Effector memory CD8-positive, alpha-beta T cell (primary cell): ENCODE results near the gene HOXA7.

Source experiments
- ATAC-seq: fragments of 150-1000 bp; cut with Tn5 transposase; replicated peaks from 2 replicates; pipeline ENCODE4 v1.10.0; 2021; ENCODE audit warnings: mild to moderate bottlenecking, moderate library complexity
- DNase-seq, 3 experiments: peaks; one replicate each; pipeline ENCODE4 v3.0.0; 2021
- H3K27ac Mint-ChIP-seq, 2 donors: one replicate each; pipeline ENCODE4 v1.8.0; 2022; ENCODE audit warnings: mild to moderate bottlenecking in 2 of 2, mixed read lengths in 2 of 2, moderate library complexity in 2 of 2
- H3K27me3 Mint-ChIP-seq, 2 donors: one replicate each; pipeline ENCODE4 v1.8.0; 2022; ENCODE audit warnings: mixed read lengths in 2 of 2
- H3K36me3 Mint-ChIP-seq: one replicate; pipeline ENCODE4 v1.8.0; 2022; ENCODE audit warnings: mild to moderate bottlenecking, moderate library complexity, mixed read lengths; ENCODE audit not compliant: insufficient read depth
- H3K4me1 Mint-ChIP-seq, 2 donors: one replicate each; pipeline ENCODE4 v1.8.0; 2022; ENCODE audit warnings: low read depth in 2 of 2, mixed read lengths in 2 of 2
- H3K4me3 Mint-ChIP-seq, 2 donors: one replicate each; pipeline ENCODE4 v1.8.0; 2022; ENCODE audit warnings: mild to moderate bottlenecking in 2 of 2, mixed read lengths in 2 of 2, moderate library complexity in 2 of 2
- H3K9me3 Mint-ChIP-seq, 2 donors: one replicate each; pipeline ENCODE4 v1.8.0; 2022; ENCODE audit warnings: mixed read lengths in 2 of 2

HOXA7 gene

DNA sequence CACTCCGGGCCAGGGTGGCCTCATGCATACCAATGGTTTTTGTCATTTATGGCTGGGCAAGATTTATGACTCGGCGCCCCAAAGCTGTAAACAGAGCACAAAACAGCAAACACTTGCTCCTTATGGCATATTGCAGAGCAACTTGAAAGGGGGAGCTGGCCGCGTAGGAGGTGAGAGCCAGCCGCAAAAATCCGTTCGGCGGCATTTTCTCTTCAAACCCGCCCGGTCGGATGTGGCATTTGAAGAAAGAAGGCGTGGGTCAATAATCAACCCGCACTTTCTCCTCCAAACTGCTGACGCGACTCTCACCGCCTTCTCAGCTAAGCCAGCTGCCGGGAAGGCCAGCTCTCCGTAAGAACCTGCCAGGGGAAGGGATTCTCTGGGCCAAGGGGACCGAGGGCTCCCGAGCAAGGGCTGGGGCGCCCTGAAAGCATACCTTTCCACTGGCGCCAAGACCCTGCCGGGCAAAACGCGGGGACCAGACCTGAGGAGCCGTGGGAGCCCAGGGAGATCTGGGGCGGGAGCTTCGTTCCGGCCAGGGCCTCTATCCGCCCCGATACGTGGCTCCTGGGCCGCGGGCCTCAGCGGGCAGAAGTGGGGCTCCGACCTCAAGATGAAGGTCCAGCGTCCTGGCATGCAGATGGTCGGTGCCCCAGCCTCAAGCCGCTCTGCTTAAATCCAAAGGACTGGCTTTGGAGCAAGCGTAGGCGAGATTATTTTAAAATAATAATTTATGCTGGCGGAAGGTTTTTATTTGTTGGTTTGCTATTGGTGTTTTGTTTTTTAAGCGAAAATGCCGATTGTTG lies 41.1 kb downstream of the HOXA7 start:
- DNase-seq (no peak), ATAC-seq (no peak)
- no peak overlapping the region for H3K27ac Mint-ChIP-seq
- no peaks in the 10 kb centered on the region for H3K36me3 Mint-ChIP-seq
- no peaks in the 10 kb centered on the region for H3K4me1 Mint-ChIP-seq
- H3K4me3 Mint-ChIP-seq, result no peak overlapping the region
- H3K27me3 Mint-ChIP-seq, result peaks cover 0 to 37% of the 10 kb centered on the region in 2 donors
- no peaks in the 10 kb centered on the region for H3K9me3 Mint-ChIP-seq

DNA sequence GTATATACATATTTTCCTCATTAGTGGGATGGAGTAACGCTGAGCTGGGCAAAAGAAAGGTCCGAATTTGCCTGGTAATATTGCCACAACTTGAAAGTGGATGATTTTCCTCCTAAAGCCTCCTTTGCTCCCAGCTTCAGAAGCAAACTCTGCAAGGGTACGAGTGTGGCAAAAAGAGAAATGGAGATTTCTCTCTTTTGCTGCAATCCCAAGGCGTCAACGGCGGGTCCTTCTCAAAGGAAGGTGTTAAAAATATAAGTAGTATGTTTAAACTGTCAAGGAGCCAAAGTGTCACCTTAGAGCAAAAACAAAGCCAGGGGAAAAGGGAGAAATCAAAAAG lies 41.6 kb downstream of the HOXA7 start:
- no peak overlapping the region for H3K4me3 Mint-ChIP-seq
- no peaks in the 10 kb centered on the region for H3K4me1 Mint-ChIP-seq
- no peaks in the 10 kb centered on the region for H3K9me3 Mint-ChIP-seq
- no peak overlapping the region for H3K27ac Mint-ChIP-seq
- no peak for DNase-seq
- H3K36me3 Mint-ChIP-seq, result no peaks in the 10 kb centered on the region
- no peak for ATAC-seq
- H3K27me3 Mint-ChIP-seq, result peaks cover 0 to 39% of the 10 kb centered on the region in 2 donors

DNA sequence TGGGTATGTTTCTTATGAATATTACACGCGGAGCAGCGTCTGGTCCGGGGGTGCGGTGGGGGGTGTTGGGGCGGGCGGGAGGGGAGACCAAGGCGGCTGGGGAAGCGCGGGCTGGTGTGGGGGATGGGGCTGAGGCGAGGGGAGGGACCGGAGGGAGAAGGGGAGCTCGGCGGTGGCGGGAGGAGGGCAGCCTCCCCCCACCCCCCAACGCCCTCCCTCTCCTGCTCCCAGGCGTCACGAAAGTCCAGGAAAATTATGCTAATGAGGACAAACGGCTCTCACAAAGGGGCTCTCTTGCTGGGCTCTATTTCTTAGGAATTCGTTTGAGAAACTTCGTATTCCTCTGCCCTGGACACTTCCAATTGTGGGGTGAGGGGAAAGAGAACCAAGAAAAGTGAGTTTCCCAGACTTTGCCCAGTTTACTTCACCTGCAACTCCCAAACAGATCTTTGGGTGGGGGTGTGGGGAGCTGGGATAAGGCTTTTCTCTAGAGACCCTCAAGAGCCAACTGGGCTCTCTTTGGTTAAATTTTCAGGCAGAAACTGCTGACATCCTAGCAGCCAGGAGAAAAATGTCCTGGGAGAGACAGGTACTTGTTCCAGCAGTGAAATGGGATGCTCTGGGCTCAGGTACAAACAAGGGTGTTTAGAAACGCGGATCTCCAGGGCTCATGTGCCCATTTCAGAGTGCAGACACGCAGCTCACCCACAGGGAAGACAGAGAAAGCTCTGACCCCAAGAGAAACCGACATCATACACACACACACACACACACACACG lies 42.3 kb downstream of the HOXA7 start:
- no peaks in the 10 kb centered on the region for H3K4me1 Mint-ChIP-seq
- ATAC-seq (no peak), DNase-seq (no peak)
- H3K27me3 Mint-ChIP-seq, result peaks cover 0 to 43% of the 10 kb centered on the region in 2 donors
- H3K9me3 Mint-ChIP-seq, result no peaks in the 10 kb centered on the region
- H3K4me3 Mint-ChIP-seq, result no peak overlapping the region
- no peak overlapping the region for H3K27ac Mint-ChIP-seq
- no peaks in the 10 kb centered on the region for H3K36me3 Mint-ChIP-seq

DNA sequence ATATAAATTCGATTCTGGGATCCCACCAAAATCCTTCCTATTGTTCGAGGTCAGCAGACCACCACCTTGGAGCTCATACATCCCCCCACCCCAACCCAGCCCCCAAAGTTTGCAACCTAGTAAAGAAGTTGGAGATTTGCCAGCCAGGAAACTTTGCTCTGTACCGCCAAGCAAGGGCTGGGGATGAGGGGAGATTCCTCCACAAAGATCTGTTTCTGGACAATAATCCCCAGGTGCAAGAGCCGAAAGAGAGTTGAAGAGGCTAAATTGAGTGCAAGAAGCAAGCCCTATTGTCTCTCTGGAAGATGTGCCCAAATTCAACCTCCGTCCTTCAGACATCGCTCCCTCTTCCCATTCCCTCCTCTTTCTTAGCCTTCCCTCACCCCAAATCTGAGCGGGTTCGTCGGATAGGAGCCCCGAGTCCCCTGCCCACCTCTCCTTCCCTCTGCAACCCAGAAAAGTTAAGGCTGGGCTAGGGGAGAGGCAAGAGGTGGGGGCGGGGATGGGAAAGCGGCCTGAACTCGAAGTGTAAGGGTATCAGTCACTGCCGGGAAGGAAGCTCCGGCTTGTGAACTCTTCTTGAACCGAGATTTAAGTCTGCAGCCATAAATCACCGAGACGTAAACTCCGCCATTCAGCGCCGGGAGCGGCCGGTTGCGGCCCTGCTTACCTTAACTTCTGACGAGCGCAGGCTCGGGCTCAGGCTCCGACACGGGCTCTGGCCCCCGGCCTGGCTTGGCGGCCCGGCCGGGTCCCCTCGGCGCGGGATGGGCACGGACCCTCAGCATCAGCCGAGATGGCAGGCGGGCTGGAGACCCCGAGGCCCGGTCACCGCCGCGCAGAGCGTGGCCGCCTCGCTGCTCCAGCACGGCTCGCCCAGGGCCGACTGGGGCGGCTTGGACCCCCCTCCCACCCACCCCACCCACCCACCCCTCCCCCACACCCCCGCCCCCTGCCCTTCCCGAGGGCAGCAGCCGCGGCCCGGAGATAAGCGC lies 43.2 kb downstream of the HOXA7 start:
- Mint-ChIP-seq H3K27me3 (peaks cover 0 to 43% of the 10 kb centered on the region in 2 donors), H3K27ac (no peak overlapping the region), H3K4me1 (no peaks in the 10 kb centered on the region), H3K36me3 (no peaks in the 10 kb centered on the region), H3K9me3 (no peaks in the 10 kb centered on the region), H3K4me3 (no peak overlapping the region)
- no peak for DNase-seq
- no peak for ATAC-seq

DNA sequence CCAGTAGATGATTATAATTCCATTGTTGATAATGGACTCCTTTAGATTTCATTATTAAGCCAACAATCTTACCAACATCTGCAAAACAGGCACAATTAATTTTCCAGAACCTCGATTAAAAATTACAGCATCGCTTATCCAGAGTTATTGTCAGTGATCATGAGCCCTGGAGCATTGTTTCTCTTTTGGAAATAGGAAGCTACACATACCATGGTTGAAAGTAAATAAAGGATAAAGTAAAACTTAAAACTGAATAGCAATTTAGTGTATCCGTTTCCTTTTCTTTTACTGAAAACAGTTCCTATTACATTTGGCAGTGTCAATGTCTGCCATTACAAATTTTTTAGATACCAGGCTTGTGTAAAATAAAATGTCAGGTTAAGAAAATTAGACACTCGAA lies 44.1 kb downstream of the HOXA7 start:
- ATAC-seq, result no peak
- H3K9me3 Mint-ChIP-seq, result no peaks in the 10 kb centered on the region
- DNase-seq, result no peak
- no peak overlapping the region for H3K4me3 Mint-ChIP-seq
- no peaks in the 10 kb centered on the region for H3K36me3 Mint-ChIP-seq
- no peak overlapping the region for H3K27ac Mint-ChIP-seq
- H3K4me1 Mint-ChIP-seq, result no peaks in the 10 kb centered on the region
- H3K27me3 Mint-ChIP-seq, result peaks cover 0 to 41% of the 10 kb centered on the region in 2 donors

DNA sequence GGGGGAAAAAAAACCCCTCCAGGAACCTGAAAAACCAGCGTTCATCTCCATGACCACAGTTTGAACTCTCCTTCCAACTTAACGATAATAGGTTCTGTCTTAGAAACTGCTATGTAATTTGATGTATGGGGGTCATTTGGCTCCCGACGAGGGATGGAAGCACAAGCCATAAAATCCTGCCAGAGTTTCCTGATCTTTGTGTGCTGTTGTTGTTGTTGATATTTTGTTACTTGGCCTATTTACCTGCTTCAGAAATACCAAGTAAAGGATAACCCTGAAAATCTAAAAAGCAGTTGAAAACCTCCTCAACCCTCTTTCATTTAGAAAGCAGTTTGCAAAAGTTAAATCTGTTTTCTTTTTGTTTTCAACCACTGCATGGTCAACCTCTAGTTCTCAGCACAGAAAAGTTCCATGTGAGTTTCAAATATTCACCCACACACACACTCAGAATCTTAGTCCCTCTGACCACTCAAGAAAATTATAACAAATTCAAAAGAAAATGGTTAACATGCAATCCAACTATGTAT lies 44.7 kb downstream of the HOXA7 start:
- Mint-ChIP-seq H3K9me3 (no peaks in the 10 kb centered on the region), H3K36me3 (no peaks in the 10 kb centered on the region), H3K27me3 (peaks cover 0 to 39% of the 10 kb centered on the region in 2 donors), H3K4me3 (no peak overlapping the region), H3K27ac (no peak overlapping the region), H3K4me1 (no peaks in the 10 kb centered on the region)
- no peak for DNase-seq
- no peak for ATAC-seq

DNA sequence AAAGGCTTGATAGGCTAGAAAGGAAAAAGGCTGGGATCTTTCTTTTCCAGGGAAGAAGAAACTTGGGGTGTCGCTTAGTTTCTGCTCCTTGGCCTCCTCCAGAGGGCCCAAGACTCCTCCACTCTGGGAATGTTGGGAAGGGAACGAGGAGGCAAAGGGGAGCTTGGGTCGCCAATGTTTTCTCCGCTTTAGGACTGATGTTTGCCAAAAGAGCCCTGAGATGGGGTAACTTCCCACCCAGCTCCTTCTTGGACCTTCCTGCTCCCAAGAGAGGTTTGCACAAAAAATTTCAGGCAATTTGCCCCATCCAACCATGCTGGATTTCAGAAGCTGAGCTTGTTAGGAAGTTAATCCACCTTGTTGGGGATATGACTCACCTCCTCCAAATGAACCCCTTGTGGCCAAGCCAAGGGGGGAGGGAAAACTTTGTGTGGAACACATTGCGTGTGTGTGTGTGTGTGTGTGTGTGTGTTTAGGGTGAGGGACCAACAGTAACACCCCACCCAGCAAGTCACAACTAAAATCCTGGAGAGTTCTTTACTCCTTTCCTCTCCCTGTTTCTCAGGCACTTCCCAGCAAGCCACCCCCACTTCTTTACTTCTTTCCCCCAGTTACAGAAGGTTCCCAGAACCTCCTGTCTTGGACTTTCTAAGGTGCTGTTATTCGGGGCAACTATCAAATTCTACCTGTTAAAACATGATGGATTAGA lies 45.3 kb downstream of the HOXA7 start:
- Mint-ChIP-seq H3K4me3 (no peak overlapping the region), H3K27me3 (peaks cover 0 to 39% of the 10 kb centered on the region in 2 donors), H3K4me1 (no peaks in the 10 kb centered on the region), H3K9me3 (no peaks in the 10 kb centered on the region), H3K27ac (no peak overlapping the region), H3K36me3 (no peaks in the 10 kb centered on the region)
- ATAC-seq (no peak), DNase-seq (no peak)

DNA sequence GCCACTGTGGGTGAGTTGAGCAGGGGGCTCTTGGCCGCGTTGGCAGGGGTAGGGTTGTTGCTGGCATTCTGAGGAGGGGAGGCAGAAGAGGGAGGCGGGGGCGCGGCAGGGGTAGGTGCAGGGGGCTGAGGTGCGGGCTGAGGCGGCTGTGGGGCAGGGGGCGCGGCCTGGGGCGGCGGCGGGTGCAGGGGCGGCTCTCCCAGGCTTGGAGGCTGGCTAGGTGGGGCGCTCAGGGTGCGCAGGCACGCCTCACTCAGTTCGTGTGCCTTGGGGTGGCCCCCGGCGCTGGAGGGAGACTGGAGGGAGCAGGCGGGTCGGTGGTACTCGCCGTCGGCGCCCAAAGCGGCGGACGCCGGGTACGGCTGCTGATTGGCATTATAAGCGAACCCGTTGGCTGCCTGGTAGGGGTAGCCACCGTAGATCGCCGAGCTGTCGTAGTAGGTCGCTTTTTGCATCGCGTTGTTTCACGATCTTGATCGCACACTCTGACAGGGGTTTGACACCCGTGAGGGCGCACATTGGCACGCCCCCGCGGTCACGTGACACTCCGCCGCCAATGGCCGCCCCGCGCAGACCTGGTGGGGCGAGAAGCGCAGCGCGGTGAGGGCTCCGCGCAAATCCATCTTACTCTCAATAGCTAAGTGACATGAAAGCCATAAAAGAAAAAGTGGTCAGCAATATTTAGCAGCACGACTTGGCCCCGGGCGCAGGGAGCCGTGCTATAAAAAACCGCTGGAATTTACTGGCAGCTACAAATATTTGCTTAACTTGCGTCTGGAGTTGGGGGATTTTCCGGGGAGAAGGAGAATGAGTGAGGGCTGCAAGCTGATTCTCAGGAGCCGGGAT lies 46.1 kb downstream of the HOXA7 start:
- ATAC-seq, result no peak

DNA sequence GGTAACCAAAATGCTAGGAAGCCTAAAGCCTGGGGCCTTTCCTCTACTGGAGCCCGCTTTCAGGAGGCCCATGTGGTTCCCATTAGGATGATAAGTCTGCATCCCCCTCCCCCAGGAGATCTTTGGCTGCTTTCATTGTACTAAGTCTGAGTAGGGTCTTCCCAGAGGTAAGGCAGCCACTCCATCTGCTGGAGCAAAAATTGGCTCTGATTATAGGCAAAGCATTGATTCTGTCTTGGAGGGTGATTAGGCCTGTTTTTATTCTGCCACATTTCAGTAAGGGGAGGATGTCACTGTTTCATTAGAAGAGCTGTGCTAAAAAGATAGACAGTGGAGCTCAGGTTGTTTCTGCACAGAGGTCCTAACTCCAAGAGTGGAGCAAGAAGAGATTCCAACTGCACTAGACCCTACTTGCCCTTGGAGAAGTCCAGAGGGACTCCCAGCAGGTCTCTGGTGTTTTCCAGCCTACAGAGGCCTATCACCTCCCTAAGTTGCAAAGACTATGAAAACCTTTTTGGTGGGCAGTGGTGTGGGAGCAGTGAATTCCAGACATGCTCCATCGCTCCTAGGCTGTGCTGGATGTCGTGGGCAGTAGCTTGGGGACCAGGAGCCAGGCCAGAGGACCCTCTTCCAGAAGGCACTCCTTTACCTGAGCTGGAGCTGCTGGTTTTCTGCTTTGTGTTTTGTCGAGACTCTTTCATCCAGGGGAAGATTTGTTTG lies 46.8 kb downstream of the HOXA7 start:
- DNase-seq (no peak), ATAC-seq (no peak)
- Mint-ChIP-seq H3K4me1 (no peaks in the 10 kb centered on the region), H3K27me3 (peaks cover 8 to 49% of the 10 kb centered on the region in 2 donors), H3K4me3 (no peak overlapping the region), H3K9me3 (no peaks in the 10 kb centered on the region), H3K36me3 (peaks cover 3% of the 10 kb centered on the region), H3K27ac (no peak overlapping the region)

More for the DNA sequence above, 46.1 kb downstream of the HOXA7 start:
- DNase-seq, result no peak
- Mint-ChIP-seq H3K9me3 (no peaks in the 10 kb centered on the region), H3K4me1 (no peaks in the 10 kb centered on the region), H3K27ac (no peak overlapping the region), H3K36me3 (peaks cover 3% of the 10 kb centered on the region), H3K4me3 (no peak overlapping the region), H3K27me3 (peaks cover 2 to 41% of the 10 kb centered on the region in 2 donors)

DNA sequence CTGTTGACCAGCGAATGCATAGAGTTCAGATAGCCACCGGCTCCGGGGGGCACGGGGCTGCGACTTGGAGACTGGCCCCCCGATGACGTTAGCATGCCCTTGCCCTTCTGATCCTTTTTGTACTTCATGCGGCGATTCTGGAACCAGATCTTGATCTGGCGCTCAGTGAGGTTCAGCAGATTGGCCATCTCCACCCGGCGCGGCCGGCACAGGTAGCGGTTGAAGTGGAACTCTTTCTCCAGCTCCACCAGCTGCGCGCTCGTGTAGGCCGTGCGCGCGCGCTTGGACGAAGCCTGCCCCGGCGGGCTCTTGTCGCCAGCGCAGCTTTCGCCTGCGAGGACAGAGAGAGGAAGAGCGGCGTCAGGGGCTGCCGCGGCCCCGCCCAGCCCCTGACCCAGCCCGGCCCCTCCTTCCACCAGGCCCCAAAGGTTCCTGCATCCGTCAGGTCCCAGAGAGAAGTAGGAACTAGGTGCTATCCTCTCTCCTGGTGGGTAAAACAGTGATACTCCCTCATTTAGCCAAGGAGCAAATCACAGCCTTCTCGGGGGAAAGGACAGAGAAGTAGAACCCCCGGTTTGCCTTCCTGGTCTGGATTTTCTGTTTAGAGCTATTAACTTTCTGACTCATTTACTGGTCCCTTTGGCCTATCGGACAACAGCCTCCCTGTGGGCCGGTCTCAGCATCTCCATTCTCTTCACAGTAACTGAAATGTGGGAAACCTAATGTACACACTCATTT lies 47.9 kb downstream of the HOXA7 start:
- no peak overlapping the region for H3K4me3 Mint-ChIP-seq
- peaks cover 3% of the 10 kb centered on the region for H3K36me3 Mint-ChIP-seq
- H3K4me1 Mint-ChIP-seq, result peaks cover 0 to 5% of the 10 kb centered on the region in 2 donors
- ATAC-seq, result no peak
- H3K27me3 Mint-ChIP-seq, result peaks cover 19 to 59% of the 10 kb centered on the region in 2 donors
- H3K9me3 Mint-ChIP-seq, result no peaks in the 10 kb centered on the region
- DNase-seq, result no peak
- H3K27ac Mint-ChIP-seq, result no peak overlapping the region
